ENCODE data around the gene PBXIP1. TPM values are rescaled to one million over a fixed set of nuclear protein-coding genes. Genes with fewer than 3 reads are reported as not detected.

The PBXIP1 gene
- total RNA-seq, 2 experiments from 2014 or later: 17.7 to 19.4 TPM

DNA sequence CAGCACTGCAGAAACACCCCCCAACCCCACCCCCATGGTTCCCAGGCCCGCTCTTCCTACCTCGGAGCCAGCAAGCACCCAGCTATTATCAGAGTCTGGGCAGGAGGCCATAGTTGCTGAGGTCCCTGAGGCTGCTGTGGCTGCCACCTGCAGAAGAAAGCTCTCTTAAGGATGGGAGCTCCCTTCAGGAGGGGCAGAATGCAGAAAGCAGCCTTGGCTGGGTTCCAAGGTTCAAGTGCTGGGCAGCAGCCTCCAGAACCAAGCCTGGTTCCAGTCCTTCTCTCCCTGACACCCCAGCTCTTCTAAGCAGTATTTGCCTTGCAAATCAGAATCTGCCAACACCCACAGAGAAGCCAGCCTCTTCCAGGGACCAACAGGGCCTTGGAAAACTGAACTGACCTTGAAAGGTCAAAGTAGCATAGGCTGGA lies 2.3 kb downstream of the PBXIP1 start:
- intact Hi-C loops (cut with micrococcal nuclease): no loop called here
- DNase-seq (no peak), ATAC-seq (no peak)
- no peak overlapping the region for H3K4me3 Mint-ChIP-seq
- peaks cover 69% of the 10 kb centered on the region for H3K4me1 Mint-ChIP-seq (ENCODE audit: low read depth)
- no peak for TF ChIP-seq CTCF (IDR thresholded peaks at IDR 0.05)
- H3K27ac Mint-ChIP-seq: peak overlapping the region; percentile 97
- CTCF ChIA-PET: interaction anchor here (2.6 to 6.7 kb wide), 3 partner anchors 15 to 108 kb away, joined by 8 to 49 read pairs (median 37); partner anchors contain the start of gene PMVK
- H3K27me3 Mint-ChIP-seq: no peaks in the 10 kb centered on the region
- H3K9me3 Mint-ChIP-seq: no peaks in the 10 kb centered on the region
- H3K36me3 Mint-ChIP-seq (ENCODE audit: low read depth): peaks cover 9% of the 10 kb centered on the region
- POLR2A ChIA-PET: interaction anchor here (1.1 to 3.3 kb wide), 2 partner anchors 18 to 91 kb away, joined by 3 to 11 read pairs; no protein-coding TSS in a partner anchor

DNA sequence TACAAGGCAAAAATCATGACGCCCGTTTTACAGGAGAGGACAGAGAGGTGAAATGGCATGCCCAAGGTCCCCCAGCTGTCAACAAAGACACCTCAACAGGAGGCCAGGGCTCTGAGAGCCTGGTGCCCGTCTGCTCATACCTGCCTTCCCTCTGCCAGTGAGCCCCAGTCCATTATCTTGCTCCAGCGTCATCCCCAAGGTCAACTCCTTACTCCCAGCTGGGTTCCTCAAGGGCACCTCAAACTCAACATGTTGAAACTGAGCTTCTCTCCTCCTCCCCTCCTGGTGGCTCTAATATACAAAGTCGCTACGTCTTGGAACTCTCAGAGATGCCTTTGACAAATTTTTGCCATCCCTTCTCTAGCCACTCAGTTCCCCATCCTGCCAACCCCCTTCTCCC lies 3.2 kb downstream of the PBXIP1 start:
- intact Hi-C loops (cut with micrococcal nuclease): no loop called here
- no peaks in the 10 kb centered on the region for H3K9me3 Mint-ChIP-seq
- ChIA-PET POLR2A (interaction anchor here (0.7 to 1.9 kb wide), 7 partner anchors 9 to 58 kb away, joined by 3 to 13 read pairs (median 4); partner anchors contain the start of genes CKS1B, FLAD1 and PYGO2), CTCF (interaction anchor here (0.7 to 6.7 kb wide), 9 partner anchors 9 to 283 kb away, joined by 3 to 49 read pairs (median 7); partner anchors contain the start of genes EFNA4, FLAD1, PMVK and PYGO2)
- ATAC-seq (no peak), DNase-seq (no peak)
- peaks cover 5% of the 10 kb centered on the region for H3K36me3 Mint-ChIP-seq (ENCODE audit: low read depth)
- H3K27ac Mint-ChIP-seq: peak overlapping the region; percentile 97
- H3K27me3 Mint-ChIP-seq: no peaks in the 10 kb centered on the region
- TF ChIP-seq CTCF (IDR thresholded peaks at IDR 0.05): no peak
- peak overlapping the region; percentile 66 for H3K4me3 Mint-ChIP-seq
- peaks cover 74% of the 10 kb centered on the region for H3K4me1 Mint-ChIP-seq (ENCODE audit: low read depth)

- intact Hi-C loops (cut with micrococcal nuclease): no loop called here
- Mint-ChIP-seq H3K4me1 (ENCODE audit: low read depth) (peaks cover 71% of the 10 kb centered on the region), H3K4me3 (peak overlapping the region; percentile 66), H3K36me3 (ENCODE audit: low read depth) (peaks cover 5% of the 10 kb centered on the region), H3K9me3 (no peaks in the 10 kb centered on the region), H3K27ac (peak overlapping the region; percentile 97), H3K27me3 (no peaks in the 10 kb centered on the region)
- ChIA-PET POLR2A (interaction anchor here (0.6 to 1.9 kb wide), 11 partner anchors 10 to 1029 kb away, joined by 3 to 13 read pairs (median 3); partner anchors contain the start of genes CKS1B, FLAD1 and PYGO2), CTCF (interaction anchor here (0.7 to 6.7 kb wide), 10 partner anchors 9 to 283 kb away, joined by 3 to 49 read pairs (median 6); partner anchors contain the start of genes EFNA4, FLAD1, PMVK and PYGO2)
- no peak for TF ChIP-seq CTCF (IDR thresholded peaks at IDR 0.05)
- ATAC-seq (peak; percentile 57), DNase-seq (peak; percentile 82)
These were observed 3.8 kb downstream of the PBXIP1 start for GRCh38 chr1:154951901-154952657.

DNA sequence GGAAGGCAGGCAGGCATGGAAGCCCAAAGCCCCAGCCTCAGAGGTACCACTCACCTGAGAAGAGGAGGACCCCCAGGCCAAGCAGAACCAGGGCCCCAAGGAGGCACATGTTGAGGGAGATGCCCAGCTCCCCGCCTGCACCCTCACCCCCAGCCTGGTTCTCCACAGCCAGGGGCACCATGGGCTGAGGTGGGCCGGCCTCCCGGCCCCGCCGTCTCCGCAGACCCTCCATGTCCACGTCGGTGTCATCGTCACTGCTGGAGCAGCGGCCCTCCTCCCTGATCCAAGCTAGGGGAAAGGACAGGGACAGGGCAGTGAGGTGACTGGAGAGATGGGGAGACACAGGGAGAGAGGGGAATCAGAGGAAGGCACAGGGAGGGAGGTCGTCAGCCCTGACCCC lies 7.8 kb downstream of the PBXIP1 start:
- TF ChIP-seq CTCF (IDR thresholded peaks at IDR 0.05): no peak
- no peaks in the 10 kb centered on the region for H3K9me3 Mint-ChIP-seq
- H3K36me3 Mint-ChIP-seq (ENCODE audit: low read depth): peaks cover 5% of the 10 kb centered on the region
- H3K27me3 Mint-ChIP-seq: no peaks in the 10 kb centered on the region
- CTCF ChIA-PET: interaction anchor here (1.0 to 1.4 kb wide), 3 partner anchors 51 to 469 kb away, joined by 3 to 5 read pairs (median 3); no protein-coding TSS in a partner anchor
- POLR2A ChIA-PET: interaction anchor here (0.9 to 2.0 kb wide), 2 partner anchors 8 to 11 kb away, joined by 3 to 6 read pairs; partner anchors contain the start of gene PMVK
- DNase-seq (no peak), ATAC-seq (no peak)
- peaks cover 45% of the 10 kb centered on the region for H3K4me1 Mint-ChIP-seq (ENCODE audit: low read depth)
- H3K27ac Mint-ChIP-seq: peak overlapping the region; percentile 49
- H3K4me3 Mint-ChIP-seq: no peak overlapping the region
- intact Hi-C loops (cut with micrococcal nuclease): no loop called here

Measured in activated CD8-positive, alpha-beta T cell treated with anti-CD3 and anti-CD28 coated beads for 36 hours (primary cell).